HG03442 (cell line): Measurements from ENCODE around the gene NOS1AP.

Experiments
- ATAC-seq: cut with Tn5 transposase; IDR thresholded peaks from one replicate; pipeline ENCODE4 v1.9.1; 2021; ENCODE audit warnings: mild to moderate bottlenecking, moderate library complexity; ENCODE audit not compliant: unreplicated experiment

The NOS1AP gene

GRCh38 chr1:162088281-162088969 is 18.9 kb downstream of the NOS1AP start:
- ATAC-seq, result no peak

- ATAC-seq, result no peak
Measured at GRCh38 chr1:162089748-162090147, 20.3 kb downstream of the NOS1AP start.

GRCh38 chr1:162090378-162090777 is 20.9 kb downstream of the NOS1AP start:
- ATAC-seq, result no peak

GRCh38 chr1:162091681-162092524 is 22.4 kb downstream of the NOS1AP start:
- ATAC-seq, result no peak

- ATAC-seq, result no peak
Measured at GRCh38 chr1:162093095-162093494, 23.6 kb downstream of the NOS1AP start.

- no peak for ATAC-seq
Measured at GRCh38 chr1:162094271-162094670, 24.8 kb downstream of the NOS1AP start.

- ATAC-seq, result no peak
Measured at GRCh38 chr1:162094723-162095122, 25.2 kb downstream of the NOS1AP start.

GRCh38 chr1:162107911-162108310 is 38.4 kb downstream of the NOS1AP start:
- ATAC-seq, result no peak

GRCh38 chr1:162108426-162108825 is 38.9 kb downstream of the NOS1AP start:
- no peak for ATAC-seq

- no peak for ATAC-seq
Measured at GRCh38 chr1:162110910-162111309, 41.4 kb downstream of the NOS1AP start.

- ATAC-seq, result no peak
Measured at GRCh38 chr1:162111572-162111971, 42.1 kb downstream of the NOS1AP start.

GRCh38 chr1:162113419-162113818 is 43.9 kb downstream of the NOS1AP start:
- ATAC-seq, result no peak

GRCh38 chr1:162117039-162117774 is 47.7 kb downstream of the NOS1AP start:
- no peak for ATAC-seq

- no peak for ATAC-seq
Measured at GRCh38 chr1:162118063-162118462, 48.6 kb downstream of the NOS1AP start.

GRCh38 chr1:162128693-162129356 is 59.3 kb downstream of the NOS1AP start:
- ATAC-seq, result no peak

GRCh38 chr1:162130308-162130707 is 60.8 kb downstream of the NOS1AP start:
- no peak for ATAC-seq

GRCh38 chr1:162131400-162132321 is 62.2 kb downstream of the NOS1AP start:
- ATAC-seq, result no peak

GRCh38 chr1:162133566-162133965 is 64.1 kb downstream of the NOS1AP start:
- ATAC-seq, result no peak

- no peak for ATAC-seq
Measured at GRCh38 chr1:162134646-162135045, 65.2 kb downstream of the NOS1AP start.

GRCh38 chr1:162135271-162135775 is 65.8 kb downstream of the NOS1AP start:
- no peak for ATAC-seq
